Progenitor cell of endocrine pancreas (in vitro differentiated cells): Measurements from ENCODE around the gene SLC35A4. TPM values are rescaled to one million over a fixed set of nuclear protein-coding genes. Genes with fewer than 3 reads are reported as not detected.

Experiments used
- DNase-seq: peaks from one replicate; pipeline ENCODE4 v3.0.0; 2021; ENCODE audit warnings: low spot score; ENCODE audit not compliant: unreplicated experiment
- H3K27ac Mint-ChIP-seq: 2 replicates; pipeline ENCODE4 v1.8.0; 2021; ENCODE audit warnings: mild to moderate bottlenecking, moderate library complexity, mixed read lengths
- H3K27me3 Mint-ChIP-seq: 2 replicates; pipeline ENCODE4 v1.8.0; 2021; ENCODE audit warnings: mixed read lengths
- H3K36me3 Mint-ChIP-seq: 2 replicates; pipeline ENCODE4 v1.8.0; 2022; ENCODE audit warnings: mixed read lengths; ENCODE audit not compliant: insufficient read depth
- H3K4me1 Mint-ChIP-seq: 2 replicates; pipeline ENCODE4 v1.8.0; 2021; ENCODE audit warnings: low read depth, mixed read lengths
- H3K4me3 Mint-ChIP-seq: 2 replicates; pipeline ENCODE4 v1.8.0; 2021; ENCODE audit warnings: low read depth, mild to moderate bottlenecking, moderate library complexity, mixed read lengths
- H3K9me3 Mint-ChIP-seq: 2 replicates; pipeline ENCODE4 v1.8.0; 2021; ENCODE audit warnings: low read depth, mixed read lengths
- microRNA-seq: library from miRNA; unstranded; fragments of <30 nt; microRNA quantifications from one replicate; pipeline ENCODE4 v1.1.0, GENCODE V29; 2020; ENCODE audit warnings: borderline number of aligned reads; ENCODE audit not compliant: unreplicated experiment
- total RNA-seq: library from RNA; stranded (reverse); gene quantifications from 2 replicates; pipeline ENCODE4 v1.2.1, GENCODE V29; 2021
- TF ChIP-seq, protein P1 (sequence below): fragments of 200-600 bp; sonication (generic); IDR thresholded peaks from one replicate; pipeline ENCODE4 v1.5.0; 2021; ENCODE audit warnings: antibody characterized with exemption, mild to moderate bottlenecking; ENCODE audit not compliant: unreplicated experiment

The SLC35A4 gene
- total RNA-seq, 1 donor from 2014 or later = 69.2 TPM

GRCh38 chr5:140607031-140607430, 42.4 kb downstream of the SLC35A4 start:
- TF ChIP-seq, protein P1, sequence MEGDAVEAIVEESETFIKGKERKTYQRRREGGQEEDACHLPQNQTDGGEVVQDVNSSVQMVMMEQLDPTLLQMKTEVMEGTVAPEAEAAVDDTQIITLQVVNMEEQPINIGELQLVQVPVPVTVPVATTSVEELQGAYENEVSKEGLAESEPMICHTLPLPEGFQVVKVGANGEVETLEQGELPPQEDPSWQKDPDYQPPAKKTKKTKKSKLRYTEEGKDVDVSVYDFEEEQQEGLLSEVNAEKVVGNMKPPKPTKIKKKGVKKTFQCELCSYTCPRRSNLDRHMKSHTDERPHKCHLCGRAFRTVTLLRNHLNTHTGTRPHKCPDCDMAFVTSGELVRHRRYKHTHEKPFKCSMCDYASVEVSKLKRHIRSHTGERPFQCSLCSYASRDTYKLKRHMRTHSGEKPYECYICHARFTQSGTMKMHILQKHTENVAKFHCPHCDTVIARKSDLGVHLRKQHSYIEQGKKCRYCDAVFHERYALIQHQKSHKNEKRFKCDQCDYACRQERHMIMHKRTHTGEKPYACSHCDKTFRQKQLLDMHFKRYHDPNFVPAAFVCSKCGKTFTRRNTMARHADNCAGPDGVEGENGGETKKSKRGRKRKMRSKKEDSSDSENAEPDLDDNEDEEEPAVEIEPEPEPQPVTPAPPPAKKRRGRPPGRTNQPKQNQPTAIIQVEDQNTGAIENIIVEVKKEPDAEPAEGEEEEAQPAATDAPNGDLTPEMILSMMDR = no peak
- H3K27ac Mint-ChIP-seq = no peak overlapping the region
- H3K9me3 Mint-ChIP-seq = peaks cover 11% of the 10 kb centered on the region
- no peaks in the 10 kb centered on the region for H3K4me1 Mint-ChIP-seq
- no peak overlapping the region for H3K4me3 Mint-ChIP-seq
- H3K27me3 Mint-ChIP-seq = no peaks in the 10 kb centered on the region
- DNase-seq = no peak
- no peaks in the 10 kb centered on the region for H3K36me3 Mint-ChIP-seq

DNA sequence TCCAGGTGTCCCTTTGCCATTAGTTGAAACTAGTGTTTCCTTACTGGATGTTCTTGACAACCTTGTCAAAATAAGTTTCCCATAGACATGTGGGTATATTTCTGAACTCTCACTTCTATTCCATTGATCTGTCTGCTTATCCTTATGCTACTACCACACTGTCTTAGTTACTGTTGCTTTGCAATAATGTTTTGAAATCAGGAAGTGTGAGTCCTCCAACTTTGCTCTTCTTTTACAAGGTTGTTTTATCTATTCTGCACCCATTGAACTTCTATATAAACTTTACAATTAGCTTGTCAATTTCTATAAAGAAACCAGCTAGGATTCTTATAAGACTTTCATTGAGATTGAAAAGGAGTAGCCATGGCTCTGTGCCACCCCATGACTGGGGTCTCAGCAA, 44.1 kb downstream of the SLC35A4 start:
- H3K27me3 Mint-ChIP-seq = no peaks in the 10 kb centered on the region
- no peak overlapping the region for H3K27ac Mint-ChIP-seq
- H3K36me3 Mint-ChIP-seq = no peaks in the 10 kb centered on the region
- DNase-seq = no peak
- H3K4me3 Mint-ChIP-seq = no peak overlapping the region
- H3K4me1 Mint-ChIP-seq = no peaks in the 10 kb centered on the region
- H3K9me3 Mint-ChIP-seq = peaks cover 15% of the 10 kb centered on the region
- TF ChIP-seq, protein P1 = no peak

GRCh38 chr5:140609126-140609525, 44.5 kb downstream of the SLC35A4 start:
- no peak for DNase-seq
- Mint-ChIP-seq H3K4me1 (no peaks in the 10 kb centered on the region), H3K36me3 (no peaks in the 10 kb centered on the region), H3K27ac (no peak overlapping the region), H3K4me3 (no peak overlapping the region), H3K27me3 (no peaks in the 10 kb centered on the region), H3K9me3 (peaks cover 15% of the 10 kb centered on the region)
- TF ChIP-seq, protein P1 = no peak

DNA sequence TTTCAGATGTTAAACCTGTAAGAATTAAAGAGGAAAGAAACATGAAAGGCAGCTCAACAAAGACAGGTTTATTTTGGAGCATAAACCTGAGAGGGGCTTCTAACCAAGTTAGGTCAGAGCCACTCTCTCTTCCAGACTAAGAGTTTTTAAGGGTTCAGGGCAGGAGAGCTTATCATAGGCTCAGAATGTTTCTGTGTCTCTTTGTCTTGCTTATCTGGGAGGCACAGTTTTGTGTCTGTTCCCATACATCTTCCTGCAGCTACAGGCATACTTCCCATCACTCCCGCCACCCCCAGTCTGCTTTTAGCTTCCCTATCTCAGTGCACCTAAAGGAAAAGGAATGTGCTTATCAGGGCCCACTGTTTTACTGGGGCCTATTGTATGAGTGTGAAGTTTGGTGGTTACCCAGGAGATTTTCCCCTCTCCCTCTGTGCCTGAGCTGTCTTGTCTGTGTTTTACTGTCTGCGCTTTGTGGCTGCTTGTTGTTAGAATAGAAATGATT, 46.4 kb downstream of the SLC35A4 start:
- Mint-ChIP-seq H3K4me1 (no peaks in the 10 kb centered on the region), H3K36me3 (no peaks in the 10 kb centered on the region), H3K27me3 (no peaks in the 10 kb centered on the region), H3K9me3 (peaks cover 15% of the 10 kb centered on the region), H3K27ac (no peak overlapping the region), H3K4me3 (no peak overlapping the region)
- no peak for DNase-seq
- TF ChIP-seq, protein P1 = no peak

Small RNAs within 50 kb of the gene (microRNA-seq; reads per million reads assigned to microRNA genes)
- not detected for gene MIR6831

Other genes starting within 250 kb of the SLC35A4 start
- gene HBEGF, start 218.2 kb upstream of the SLC35A4 start, total RNA-seq = 0.84 and 1.3 TPM in 2 replicates
- gene SLC4A9, start 204.6 kb upstream of the SLC35A4 start, total RNA-seq = 0.31 and 0.58 TPM in 2 replicates
- gene ANKHD1, start 163.0 kb upstream of the SLC35A4 start, total RNA-seq = 115 and 117 TPM in 2 replicates
- gene EIF4EBP3, start 17.2 kb upstream of the SLC35A4 start, total RNA-seq = 6.1 and 6.7 TPM in 2 replicates
- 31.8 and 34.6 TPM in 2 replicates for gene SRA1, start 7.4 kb upstream of the SLC35A4 start, total RNA-seq
- gene APBB3, start 230 bp upstream of the SLC35A4 start, total RNA-seq = 47.8 and 53.6 TPM in 2 replicates
- gene CD14, start 68.3 kb downstream of the SLC35A4 start, total RNA-seq = 0.36 TPM in 1 of 2 replicates, not detected in the other
- 25.9 and 27.5 TPM in 2 replicates for gene TMCO6, start 74.6 kb downstream of the SLC35A4 start, total RNA-seq
- gene NDUFA2, start 82.8 kb downstream of the SLC35A4 start, total RNA-seq = 62.4 and 63.9 TPM in 2 replicates
- 76.1 and 85.2 TPM in 2 replicates for gene IK, start 83.0 kb downstream of the SLC35A4 start, total RNA-seq
- gene WDR55, start 100.1 kb downstream of the SLC35A4 start, total RNA-seq = 26.0 and 26.9 TPM in 2 replicates
- gene DND1, start 108.7 kb downstream of the SLC35A4 start, total RNA-seq = 3.1 and 4.0 TPM in 2 replicates
- 77.7 and 78.9 TPM in 2 replicates for gene HARS1, start 126.5 kb downstream of the SLC35A4 start, total RNA-seq
- 44.7 and 47.5 TPM in 2 replicates for gene HARS2, start 126.6 kb downstream of the SLC35A4 start, total RNA-seq
- 67.6 and 67.7 TPM in 2 replicates for gene ZMAT2, start 135.6 kb downstream of the SLC35A4 start, total RNA-seq
- not detected in 2 replicates for gene PCDHA1, start 221.3 kb downstream of the SLC35A4 start, total RNA-seq
- 5.6 and 5.9 TPM in 2 replicates for gene PCDHA2, start 230.0 kb downstream of the SLC35A4 start, total RNA-seq
- 1.5 and 2.4 TPM in 2 replicates for gene PCDHA3, start 236.2 kb downstream of the SLC35A4 start, total RNA-seq
- gene PCDHA4, start 242.2 kb downstream of the SLC35A4 start, total RNA-seq = 27.8 and 28.6 TPM in 2 replicates